Measurements from ENCODE around the gene CHRM4.
"Not testable (repeated sequence)": the region's sequence is repeated elsewhere in the genome, so short reads cannot be mapped to it uniquely, and the experiment has no call there.

The CHRM4 gene

DNA sequence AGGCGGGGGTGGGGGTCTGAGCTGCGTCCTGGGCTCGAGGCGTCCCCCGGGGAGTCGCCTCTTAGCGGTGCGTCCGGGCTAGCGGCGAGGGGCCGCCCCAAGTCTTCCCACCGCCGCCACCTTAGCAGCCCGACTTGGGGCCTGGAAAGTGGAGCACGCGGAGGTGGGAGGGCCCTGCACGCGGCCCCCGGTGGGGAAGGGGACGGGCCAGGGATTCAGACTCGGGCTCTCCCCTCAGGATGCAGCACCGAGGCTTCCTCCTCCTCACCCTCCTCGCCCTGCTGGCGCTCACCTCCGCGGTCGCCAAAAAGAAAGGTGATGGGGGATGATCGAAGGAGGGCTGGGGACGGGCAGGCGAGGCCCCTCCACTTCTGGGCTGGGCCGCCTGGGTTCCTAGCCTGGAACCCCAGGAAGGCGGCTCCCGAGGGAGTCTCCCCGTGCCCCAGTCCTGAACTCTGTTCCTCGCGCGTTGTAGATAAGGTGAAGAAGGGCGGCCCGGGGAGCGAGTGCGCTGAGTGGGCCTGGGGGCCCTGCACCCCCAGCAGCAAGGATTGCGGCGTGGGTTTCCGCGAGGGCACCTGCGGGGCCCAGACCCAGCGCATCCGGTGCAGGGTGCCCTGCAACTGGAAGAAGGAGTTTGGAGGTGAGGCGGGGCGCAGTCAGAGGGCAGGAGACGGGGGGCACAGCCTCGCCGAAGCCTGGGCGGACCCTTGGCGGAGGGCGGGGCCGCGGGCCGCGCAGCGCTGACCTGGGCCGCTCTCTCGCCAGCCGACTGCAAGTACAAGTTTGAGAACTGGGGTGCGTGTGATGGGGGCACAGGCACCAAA is 9.5 kb downstream of the CHRM4 start:
- DNase-seq, result no peak

DNA sequence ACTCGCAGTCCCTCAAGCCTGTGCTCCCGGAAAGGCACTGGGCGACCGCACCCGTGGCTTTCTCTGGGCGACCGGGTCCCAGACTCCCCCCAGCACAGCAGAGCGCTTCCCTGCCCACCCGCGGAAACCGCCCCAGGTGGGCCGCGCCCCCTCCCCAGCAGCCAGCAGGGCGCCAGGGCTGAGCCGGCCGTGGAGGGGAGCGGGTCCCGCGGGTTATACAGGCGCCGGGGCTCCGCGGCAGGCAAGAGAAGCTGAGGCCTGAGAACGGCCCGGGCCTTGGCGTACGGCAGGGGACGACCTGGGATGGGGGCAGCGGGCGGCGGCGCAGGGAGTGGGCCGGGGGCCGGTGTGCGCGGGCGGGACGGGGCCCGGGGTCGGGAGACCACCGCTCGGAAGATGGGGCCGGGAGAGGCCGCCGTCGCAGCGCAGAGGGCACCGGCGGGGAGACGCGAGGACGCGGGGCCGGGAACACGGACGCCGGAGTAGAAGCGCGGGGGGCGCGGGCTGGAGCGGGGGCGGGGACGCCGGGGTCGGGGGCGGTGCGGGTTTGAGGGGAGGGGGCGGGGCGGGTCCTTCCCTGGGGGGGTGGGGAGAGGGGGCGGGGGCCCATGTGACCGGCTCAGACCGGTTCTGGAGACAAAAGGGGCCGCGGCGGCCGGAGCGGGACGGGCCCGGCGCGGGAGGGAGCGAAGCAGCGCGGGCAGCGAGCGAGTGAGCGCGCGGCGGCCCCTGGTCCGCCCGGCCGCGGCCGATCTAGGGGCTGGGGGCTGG is 10.3 kb downstream of the CHRM4 start, which contains the start of gene MDK:
Gene MDK (plus strand): TSS at position 622 of the 771 bp plus-strand sequence. CDS start 389 bp downstream, outside the sequence.
- no peak for DNase-seq

DNA sequence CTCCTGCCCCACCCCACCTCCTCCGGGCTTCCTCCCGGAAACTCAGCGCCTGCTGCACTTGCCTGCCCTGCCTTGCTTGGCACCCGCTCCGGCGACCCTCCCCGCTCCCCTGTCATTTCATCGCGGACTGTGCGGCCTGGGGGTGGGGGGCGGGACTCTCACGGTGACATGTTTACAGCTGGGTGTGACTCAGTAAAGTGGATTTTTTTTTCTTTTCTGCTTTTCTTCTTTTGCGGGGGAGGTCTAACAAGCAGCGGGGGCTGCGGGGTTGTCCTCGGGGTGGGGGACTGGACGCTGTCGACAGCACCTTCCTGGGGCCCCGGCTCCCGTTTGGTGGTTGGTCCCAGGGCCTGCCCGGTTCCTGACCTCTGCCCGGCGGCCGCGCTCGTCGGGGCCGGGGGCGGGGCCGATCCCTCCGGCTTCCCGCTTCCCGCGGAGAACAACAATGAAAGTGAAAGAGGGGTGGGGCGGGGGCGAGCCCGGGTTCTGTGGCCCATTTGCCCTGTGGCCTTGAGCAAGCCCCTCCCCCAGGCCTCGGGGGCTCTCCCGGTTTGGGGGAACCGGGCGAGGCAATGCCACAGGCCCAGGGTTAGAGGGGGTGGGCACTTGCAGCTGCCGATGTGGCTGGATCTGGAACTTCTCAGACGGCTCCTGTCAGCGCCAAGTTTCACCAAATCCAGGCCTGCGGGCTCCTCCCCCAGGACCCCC is 11.1 kb downstream of the CHRM4 start:
- peak; percentile 27 for DNase-seq

DNA sequence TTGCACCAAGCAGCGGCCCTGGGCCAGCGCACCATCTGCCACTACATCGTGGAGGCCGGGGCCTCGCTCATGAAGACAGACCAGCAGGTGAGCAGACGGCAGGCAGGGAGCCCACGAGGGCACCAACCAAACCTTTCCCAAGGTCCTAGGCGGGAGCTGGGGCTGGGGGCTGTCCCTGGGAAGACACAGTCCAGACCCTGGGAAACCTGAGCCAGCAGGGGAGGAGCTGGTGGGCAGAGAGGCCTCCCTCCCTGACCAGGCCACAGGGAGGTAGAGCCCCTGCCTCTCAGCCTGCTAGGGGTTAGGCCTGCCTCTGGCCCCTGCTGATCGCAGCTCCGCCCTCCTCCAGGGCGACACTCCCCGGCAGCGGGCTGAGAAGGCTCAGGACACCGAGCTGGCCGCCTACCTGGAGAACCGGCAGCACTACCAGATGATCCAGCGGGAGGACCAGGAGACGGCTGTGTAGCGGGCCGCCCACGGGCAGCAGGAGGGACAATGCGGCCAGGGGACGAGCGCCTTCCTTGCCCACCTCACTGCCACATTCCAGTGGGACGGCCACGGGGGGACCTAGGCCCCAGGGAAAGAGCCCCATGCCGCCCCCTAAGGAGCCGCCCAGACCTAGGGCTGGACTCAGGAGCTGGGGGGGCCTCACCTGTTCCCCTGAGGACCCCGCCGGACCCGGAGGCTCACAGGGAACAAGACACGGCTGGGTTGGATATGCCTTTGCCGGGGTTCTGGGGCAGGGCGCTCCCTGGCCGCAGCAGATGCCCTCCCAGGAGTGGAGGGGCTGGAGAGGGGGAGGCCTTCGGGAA is 11.9 kb downstream of the CHRM4 start:
- not testable (repeated sequence) for DNase-seq

DNA sequence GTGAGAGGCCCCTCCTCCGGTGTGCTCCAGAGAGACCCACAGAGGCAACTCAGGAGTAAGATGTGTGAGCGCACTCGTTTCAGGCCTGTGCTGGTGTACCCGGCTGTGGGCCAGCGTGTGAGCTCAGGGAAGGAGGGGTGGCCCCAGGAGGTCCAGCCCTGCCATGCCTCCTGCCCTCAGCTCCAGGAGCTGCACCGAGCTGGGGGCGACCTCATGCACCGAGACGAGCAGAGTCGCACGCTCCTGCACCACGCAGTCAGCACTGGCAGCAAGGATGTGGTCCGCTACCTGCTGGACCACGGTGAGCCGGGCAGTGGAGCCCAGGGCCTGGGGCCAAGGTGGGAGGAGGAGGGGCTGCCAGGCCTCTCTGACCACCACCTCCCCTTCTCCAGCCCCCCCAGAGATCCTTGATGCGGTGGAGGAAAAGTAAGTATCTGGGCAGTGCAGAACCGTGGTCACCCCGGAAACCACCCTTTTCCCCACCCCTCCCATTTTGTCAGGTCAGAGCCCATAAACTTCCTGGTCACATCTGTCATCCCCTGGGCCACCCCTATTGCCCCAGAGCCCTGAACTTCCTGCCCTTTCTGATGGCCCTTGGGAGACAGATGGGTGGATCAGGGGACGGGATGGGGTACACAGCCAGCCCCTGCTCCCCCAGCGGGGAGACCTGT is 12.6 kb downstream of the CHRM4 start:
- no peak for DNase-seq

DNA sequence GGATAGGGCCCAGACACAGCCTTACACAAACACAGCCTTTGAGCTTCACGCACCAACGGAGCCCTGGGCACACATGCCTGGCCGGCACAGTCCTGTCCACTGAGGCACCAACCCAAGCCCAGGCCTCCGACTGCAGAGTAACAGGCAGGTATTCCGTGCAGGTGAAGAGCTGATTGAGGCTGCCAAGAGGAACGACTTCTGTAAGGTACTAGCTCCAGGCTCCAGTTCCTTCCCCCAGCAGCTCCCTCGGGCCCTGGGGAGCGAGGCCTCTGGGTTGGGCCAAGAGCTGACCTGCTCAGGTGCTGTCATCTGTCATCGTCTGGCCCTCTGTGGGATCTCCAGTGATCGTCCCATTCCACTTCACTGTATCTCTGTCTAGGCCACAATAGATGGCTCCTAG is 13.3 kb downstream of the CHRM4 start:
- no peak for DNase-seq

DNA sequence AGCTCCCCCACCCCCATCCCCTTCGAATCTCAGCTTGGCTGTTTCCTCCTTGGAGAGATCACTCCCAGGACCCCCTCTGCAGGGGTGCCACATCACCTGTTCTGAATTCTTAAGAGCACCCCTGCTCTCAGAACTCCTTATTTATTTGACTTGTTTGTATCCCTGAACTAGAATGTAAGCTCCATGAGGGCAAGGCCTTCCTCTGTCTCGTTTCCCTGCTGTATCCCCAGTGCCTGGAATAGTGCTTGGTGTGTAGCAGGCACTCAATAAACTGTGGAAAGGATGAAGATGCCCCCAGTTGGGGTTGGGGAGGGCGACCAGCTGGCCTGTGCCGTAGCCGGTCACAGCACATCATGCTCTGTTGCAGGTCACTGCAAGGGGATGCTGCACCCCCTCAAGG is 13.7 kb downstream of the CHRM4 start:
- DNase-seq, result no peak

DNA sequence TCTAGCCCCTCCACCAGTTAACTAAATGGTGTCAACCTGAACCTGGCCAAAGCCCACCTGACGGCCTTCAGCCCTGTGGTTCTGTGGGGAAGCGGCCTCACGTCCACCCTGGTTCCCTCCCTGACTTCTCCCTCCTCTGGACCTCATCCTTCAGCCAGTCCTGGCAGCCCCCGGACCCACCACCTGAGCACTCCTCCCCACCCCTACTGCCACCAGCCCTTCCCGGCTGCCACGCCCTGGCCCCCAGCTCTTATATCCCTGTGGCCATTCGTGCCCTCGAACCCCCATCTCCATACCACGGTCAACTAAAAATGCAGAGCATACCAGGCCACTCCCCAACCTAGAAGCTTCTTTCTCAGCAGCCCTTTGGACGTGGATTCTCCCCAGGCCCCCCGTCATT is 14.3 kb downstream of the CHRM4 start:
- no peak for DNase-seq

DNA sequence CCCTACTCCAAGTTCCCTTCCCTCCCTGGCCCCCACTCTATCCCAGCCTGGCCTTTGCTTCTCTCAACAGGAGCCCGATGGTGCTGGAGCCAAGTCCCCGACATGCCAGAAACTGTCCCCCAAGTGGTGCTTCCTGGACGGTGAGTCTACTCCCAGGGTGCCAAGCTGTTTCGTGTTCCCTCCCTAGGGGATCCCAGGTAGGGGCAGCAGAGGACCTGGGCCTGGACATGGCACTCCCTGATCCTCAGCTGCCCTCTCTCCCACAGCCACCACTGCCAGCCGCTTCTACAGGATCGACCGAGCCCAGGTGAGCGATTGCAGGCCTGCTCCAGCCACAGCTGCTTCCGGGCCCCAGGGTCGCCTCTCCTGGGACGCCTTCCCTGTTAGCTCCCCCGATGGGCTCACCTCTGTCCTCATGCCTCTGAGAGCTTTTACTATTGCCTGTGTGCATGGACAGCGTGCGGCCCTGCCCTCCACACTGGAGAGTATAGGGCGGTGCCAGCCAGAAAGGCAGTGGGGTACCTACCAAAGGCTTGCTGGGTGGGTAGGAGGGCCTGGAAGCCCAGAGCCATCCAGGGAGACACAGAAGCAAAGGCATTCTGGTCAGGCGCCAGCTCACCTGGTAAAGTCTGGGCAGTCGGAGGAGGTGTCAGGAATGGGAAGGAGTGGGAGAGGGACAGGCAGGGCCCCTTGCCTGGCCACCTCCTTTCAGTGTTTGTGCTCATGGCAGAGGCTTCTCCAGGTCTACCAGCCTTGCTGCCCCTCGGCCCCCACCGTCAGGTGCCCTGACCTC is 15.1 kb downstream of the CHRM4 start:
- DNase-seq, result no peak

DNA sequence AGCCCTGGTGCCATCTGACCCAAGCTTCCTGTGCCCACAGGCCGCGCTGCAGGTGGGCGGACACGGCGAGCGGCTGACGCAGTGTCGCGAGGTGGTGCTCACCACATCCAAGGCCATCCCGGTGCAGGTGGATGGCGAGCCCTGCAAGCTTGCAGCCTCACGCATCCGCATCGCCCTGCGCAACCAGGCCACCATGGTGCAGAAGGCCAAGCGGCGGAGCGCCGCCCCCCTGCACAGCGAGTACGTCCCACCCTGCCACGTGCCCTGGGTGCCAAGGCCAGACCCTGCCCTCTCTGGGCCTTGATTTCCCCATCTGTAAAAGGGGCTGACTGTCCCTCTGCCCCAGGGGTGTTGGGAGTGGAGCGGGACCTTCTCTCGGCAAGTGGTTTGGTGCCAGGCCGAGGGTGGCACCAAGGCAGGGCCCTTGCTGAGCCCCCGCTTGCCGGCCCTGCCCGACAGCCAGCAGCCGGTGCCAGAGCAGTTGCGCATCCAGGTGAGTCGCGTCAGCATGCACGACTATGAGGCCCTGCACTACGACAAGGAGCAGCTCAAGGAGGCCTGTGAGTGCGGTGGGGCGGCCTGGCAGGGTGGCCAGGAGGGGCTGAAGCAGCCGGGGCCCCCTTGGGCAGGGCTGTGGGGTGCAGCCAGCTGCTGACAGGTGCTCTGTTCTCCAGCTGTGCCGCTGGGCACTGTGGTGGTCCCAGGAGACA is 16.0 kb downstream of the CHRM4 start:
- DNase-seq, result no peak

DNA sequence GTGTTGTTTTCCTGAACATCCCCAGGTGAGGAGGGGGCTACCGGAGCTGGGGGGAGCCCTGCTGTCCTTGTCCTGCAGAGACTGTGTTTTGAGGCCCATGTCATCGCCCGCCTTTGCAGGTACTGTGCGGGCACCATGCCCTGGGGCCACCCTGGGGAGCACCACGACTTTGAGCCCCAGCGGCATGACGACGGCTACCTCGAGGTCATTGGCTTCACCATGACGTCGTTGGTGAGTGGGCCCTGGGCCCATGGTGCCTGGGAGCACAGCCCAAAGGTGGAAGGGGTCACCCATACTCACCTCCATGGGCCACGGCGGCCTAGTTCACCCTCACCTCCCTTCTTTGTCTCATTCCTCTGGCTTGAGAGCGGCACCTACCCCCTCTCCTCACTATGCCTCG is 16.8 kb downstream of the CHRM4 start:
- no peak for DNase-seq

DNA sequence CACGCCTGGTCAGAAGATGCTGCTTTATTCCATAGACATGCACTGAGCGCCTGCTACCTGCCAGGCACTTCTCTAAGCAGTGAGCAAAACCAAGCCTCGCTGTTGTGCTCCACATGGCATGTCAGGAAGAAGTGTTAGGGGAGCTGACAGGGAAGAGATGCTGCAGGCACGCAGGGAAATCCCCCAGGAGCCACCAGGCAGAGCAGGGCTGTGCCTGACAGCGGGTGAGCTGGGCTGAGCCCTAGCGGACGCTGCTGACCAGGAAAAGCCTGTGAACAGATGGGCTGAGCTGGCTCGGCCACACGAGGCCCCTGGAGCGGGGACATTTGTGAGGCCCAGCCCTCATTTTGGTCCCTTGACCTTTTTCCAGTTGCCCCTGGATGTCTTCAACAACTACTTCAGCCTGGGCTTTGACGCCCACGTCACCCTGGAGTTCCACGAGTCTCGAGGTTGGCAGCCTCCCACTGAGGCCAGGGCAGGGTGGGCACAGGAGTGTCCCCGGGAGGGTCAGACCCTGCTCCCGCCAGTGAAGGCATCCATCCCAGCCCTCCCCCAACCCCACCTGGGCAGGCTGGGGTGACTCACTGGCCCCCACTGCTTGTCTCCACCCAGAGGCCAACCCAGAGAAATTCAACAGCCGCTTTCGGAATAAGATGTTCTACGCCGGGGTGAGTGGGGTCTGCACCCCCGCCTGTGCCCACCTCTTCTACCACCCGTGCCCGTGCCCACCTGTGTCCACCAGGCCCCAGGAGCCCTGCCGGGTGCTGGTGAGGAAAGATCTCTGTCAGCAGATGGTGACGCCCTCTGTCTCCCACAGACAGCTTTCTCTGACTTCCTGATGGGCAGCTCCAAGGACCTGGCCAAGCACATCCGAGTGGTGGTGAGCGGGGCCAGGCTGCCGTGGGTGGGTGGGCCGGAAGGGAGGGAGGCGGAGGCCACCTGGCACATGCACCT is 17.5 kb downstream of the CHRM4 start:
- no peak for DNase-seq

DNA sequence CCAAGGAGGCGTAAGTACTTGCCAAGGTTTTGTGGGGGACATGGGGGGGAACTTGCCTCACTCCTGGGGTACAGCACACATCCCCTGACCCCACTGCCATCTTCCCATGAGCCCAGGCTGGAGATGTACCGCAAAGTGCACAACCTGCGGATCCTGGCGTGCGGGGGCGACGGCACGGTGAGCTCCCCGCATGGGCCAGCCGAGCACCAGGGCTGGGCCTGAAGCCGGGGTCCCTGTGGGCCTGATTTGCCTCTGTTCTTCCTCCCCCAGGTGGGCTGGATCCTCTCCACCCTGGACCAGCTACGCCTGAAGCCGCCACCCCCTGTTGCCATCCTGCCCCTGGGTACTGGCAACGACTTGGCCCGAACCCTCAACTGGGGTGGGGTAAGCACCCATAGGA is 19.1 kb downstream of the CHRM4 start:
- not testable (repeated sequence) for DNase-seq

DNA sequence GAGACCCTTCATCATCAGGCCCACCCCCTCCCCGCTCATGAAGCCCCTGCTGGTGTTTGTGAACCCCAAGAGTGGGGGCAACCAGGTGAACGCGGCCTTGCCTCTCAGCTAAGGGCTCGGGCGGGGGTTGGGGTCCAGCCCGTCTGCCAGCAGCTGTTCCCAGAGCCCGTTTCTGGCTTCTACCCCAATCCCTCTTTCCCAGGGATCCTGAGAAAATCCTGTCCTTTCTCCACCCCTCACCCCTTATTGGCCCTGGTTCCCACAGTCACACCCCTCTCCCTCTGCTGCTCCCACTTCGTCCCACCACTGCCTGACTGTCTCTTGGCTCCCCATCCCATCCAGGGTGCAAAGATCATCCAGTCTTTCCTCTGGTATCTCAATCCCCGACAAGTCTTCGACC is 19.5 kb downstream of the CHRM4 start:
- no peak for DNase-seq

DNA sequence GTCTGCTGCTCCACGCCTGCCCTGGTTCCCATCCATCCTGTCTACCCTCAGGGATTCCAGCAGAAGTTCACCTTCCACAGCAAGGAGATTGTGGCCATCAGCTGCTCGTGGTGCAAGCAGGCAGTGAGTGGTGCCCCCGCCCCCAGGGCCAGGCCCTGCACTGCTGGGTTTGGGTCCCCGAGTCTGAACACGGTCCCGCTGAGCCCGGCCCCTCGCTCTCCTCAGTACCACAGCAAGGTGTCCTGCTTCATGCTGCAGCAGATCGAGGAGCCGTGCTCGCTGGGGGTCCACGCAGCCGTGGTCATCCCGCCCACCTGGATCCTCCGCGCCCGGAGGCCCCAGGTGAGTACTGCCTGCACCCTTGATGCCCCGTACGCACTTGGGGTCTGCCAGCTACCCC is 20.3 kb downstream of the CHRM4 start:
- DNase-seq, result not testable (repeated sequence)

DNA sequence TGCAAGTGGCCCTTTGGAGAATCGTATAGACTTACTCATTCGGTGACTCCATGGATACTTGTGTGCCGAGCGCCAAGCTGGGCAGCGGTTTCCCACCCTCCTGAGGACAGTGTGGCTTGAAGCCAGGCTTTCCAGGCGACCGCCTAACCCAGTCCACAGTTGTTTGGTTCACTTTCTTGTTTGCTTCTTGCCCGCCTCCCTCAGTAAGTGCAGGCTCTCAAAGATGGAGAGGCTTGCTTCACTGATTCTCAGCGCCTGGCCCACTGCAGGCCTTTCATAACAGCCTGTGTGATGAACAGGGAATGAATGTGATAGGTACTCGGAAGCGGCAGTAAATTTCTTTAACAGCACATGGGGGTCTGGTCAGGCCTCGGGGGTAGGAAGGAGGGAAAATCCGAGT is 21.3 kb downstream of the CHRM4 start:
- DNase-seq, result no peak

DNA sequence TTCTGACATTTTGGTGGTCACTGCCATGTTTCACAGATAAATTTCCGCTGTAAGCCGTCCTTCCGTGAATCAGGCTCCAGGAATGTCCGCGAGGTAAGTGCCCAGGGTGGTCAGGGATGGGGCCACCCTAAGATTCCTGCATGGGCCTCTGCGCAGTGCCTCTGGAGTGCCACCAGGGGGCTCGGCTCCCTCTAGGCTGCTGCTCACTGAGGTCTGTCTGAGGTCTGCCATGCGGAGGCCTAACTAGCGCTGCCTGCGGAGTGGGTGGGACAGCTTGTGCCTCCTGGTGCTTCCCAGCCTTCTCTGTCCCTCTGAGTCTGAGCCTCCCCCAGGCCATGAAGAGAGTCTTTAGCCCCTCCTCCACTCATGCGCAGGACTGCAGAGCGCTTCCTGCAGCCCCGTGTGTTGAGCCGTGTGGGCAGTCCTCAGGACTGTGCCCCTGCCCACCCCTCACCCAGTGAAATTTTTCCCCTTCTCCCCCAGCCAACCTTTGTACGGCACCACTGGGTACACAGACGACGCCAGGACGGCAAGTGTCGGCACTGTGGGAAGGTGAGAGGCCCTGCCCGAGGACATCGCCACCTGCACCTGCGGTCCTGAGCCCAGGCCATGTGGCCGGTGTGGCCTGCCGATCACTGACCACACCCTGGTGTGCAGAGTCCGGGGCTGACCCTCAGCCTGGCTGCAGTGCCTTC is 22.0 kb downstream of the CHRM4 start:
- peak; percentile 52 for DNase-seq

DNA sequence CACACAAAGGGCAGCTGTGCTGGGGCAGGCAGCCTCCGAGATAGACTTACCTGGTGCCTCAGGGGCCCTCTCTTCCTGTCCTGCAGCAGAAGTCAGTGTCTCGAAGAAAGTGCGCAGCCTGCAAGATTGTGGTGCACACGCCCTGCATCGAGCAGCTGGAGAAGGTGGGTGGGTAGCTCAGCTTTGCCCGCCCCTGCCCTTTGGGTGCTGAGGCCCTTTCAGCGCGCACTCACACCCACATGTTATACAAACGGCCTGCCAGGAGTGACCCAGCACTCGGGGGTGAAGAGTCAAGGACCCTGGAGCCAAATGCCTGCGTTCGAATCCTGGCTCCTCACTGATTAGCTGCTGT is 23.7 kb downstream of the CHRM4 start:
- DNase-seq, result no peak
